ENCODE data around the gene MDP1. TPM values are rescaled to one million over a fixed set of nuclear protein-coding genes. Genes with fewer than 3 reads are reported as not detected.

Gene MDP1
- polyA plus RNA-seq, 1 of the 3 experiments (the other 2 are of a cell fraction), result 36.7 TPM

GRCh38 chr14:24179294-24179960 is 36.4 kb downstream of the MDP1 start:
- Histone ChIP-seq H3K4me1 (ENCODE audit: control insufficient read depth in 1 of 2, insufficient read depth in 2 of 2, low read depth in 1 of 2, low read length in 1 of 2) (peaks cover 0 to 12% of the 10 kb centered on the region in 2 experiments; a peak in 2 of 4 replicates), H3K36me3 (replicated peaks in 1 of 2; ENCODE audit: control insufficient read depth in 1 of 2, insufficient read depth in 2 of 2, low read length in 1 of 2) (peaks cover 8 to 75% of the 10 kb centered on the region in 2 experiments), H3K79me2 (ENCODE audit: insufficient read depth) (no peaks in the 10 kb centered on the region), H3F3A (replicated peaks; ENCODE audit: insufficient read depth) (peaks cover 11% of the 10 kb centered on the region), H3K9ac (no peak overlapping the region), H3K27ac (ENCODE audit: low read depth in 2 of 2, low read length in 1 of 2) (peak overlapping the region in 1 of 2 experiments; percentile 8; a peak in 1 of 4 replicates), H2AFZ (ENCODE audit: low read depth) (no peak overlapping the region), H3K27me3 (ENCODE audit: insufficient read depth) (no peaks in the 10 kb centered on the region), H3K4me3 (ENCODE audit: low read depth in 2 of 2, low read length in 1 of 2) (no peak overlapping the region), H3K9me3 (no peaks in the 10 kb centered on the region), H4K20me1 (ENCODE audit: insufficient read depth) (no peaks in the 10 kb centered on the region), H3K4me2 (no peak overlapping the region), H3K9me2 (no peaks in the 10 kb centered on the region)
- ChIA-PET CTCF (interaction anchor here (1.7 to 2.4 kb wide), 3 partner anchors 18 to 71 kb away, joined by 5 to 11 read pairs (median 11); partner anchors contain the start of gene IRF9), POLR2A (interaction anchor here (1.1 to 3.3 kb wide), 4 partner anchors 9 to 19 kb away, joined by 5 to 14 read pairs (median 8); partner anchors contain the start of genes IPO4, IRF9 and TM9SF1)
- 94% methylated on average over 6 of the region's 14 CpGs for WGBS (ENCODE audit: low lambda C conversion rate)
- no peak for DNase-seq
- TF ChIP-seq CTCF (IDR thresholded peaks at IDR 0.05), result no peak
- no peak for TF ChIP-seq FOSL2 (IDR thresholded peaks at IDR 0.05; ENCODE audit: borderline replicate concordance, low read depth)
- TF ChIP-seq GABPA (IDR thresholded peaks at IDR 0.05; ENCODE audit: low read depth), result no peak
- no peak for TF ChIP-seq NRF1 (IDR thresholded peaks at IDR 0.05; ENCODE audit: low read depth, low read length)
- no peak for TF ChIP-seq EP300 (IDR thresholded peaks at IDR 0.05; ENCODE audit: borderline replicate concordance in 1 of 2, low read depth in 1 of 2, low read length in 1 of 2)
- TF ChIP-seq SMC3 (IDR thresholded peaks at IDR 0.05; ENCODE audit: low read depth, low read length), result no peak
- TF ChIP-seq SIN3A (IDR thresholded peaks at IDR 0.05; ENCODE audit: borderline replicate concordance, low read depth, low read length), result no peak
- no peak for TF ChIP-seq GATA2 (CRISPR knock-in tag; IDR thresholded peaks at IDR 0.05)
- no peak for TF ChIP-seq MXI1 (IDR thresholded peaks at IDR 0.05; ENCODE audit: low read depth, low read length)
- TF ChIP-seq FOXJ3 (CRISPR knock-in tag; IDR thresholded peaks at IDR 0.05), result no peak

- DNase-seq, result no peak
- Histone ChIP-seq H3K9me2 (no peaks in the 10 kb centered on the region), H3K4me2 (no peak overlapping the region), H3K36me3 (replicated peaks in 1 of 2; ENCODE audit: control insufficient read depth in 1 of 2, insufficient read depth in 2 of 2, low read length in 1 of 2) (peaks cover 4 to 66% of the 10 kb centered on the region in 2 experiments), H3K9me3 (no peaks in the 10 kb centered on the region), H3K27ac (ENCODE audit: low read depth in 2 of 2, low read length in 1 of 2) (no peak overlapping the region), H3K4me1 (ENCODE audit: control insufficient read depth in 1 of 2, insufficient read depth in 2 of 2, low read depth in 1 of 2, low read length in 1 of 2) (peaks cover 0 to 12% of the 10 kb centered on the region in 2 experiments; a peak in 2 of 4 replicates), H3K27me3 (ENCODE audit: insufficient read depth) (no peaks in the 10 kb centered on the region), H2AFZ (ENCODE audit: low read depth) (no peak overlapping the region), H4K20me1 (ENCODE audit: insufficient read depth) (no peaks in the 10 kb centered on the region), H3K4me3 (ENCODE audit: low read depth in 2 of 2, low read length in 1 of 2) (no peak overlapping the region), H3F3A (replicated peaks; ENCODE audit: insufficient read depth) (peaks cover 11% of the 10 kb centered on the region), H3K79me2 (ENCODE audit: insufficient read depth) (no peaks in the 10 kb centered on the region), H3K9ac (no peak overlapping the region)
- 0 out of 2 replicates have a peak, but pooled peaks have one; percentile 6 for TF ChIP-seq POLR2AphosphoS5 (IDR thresholded peaks at IDR 0.05; ENCODE audit: low read depth, low read length)
- TF ChIP-seq EP300 (IDR thresholded peaks at IDR 0.05; ENCODE audit: borderline replicate concordance in 1 of 2, low read depth in 1 of 2, low read length in 1 of 2), result no peak
- TF ChIP-seq JUND (IDR thresholded peaks at IDR 0.05), result no peak
- no peak for TF ChIP-seq NRF1 (IDR thresholded peaks at IDR 0.05; ENCODE audit: low read depth, low read length)
- TF ChIP-seq USF2 (IDR thresholded peaks at IDR 0.05; ENCODE audit: borderline replicate concordance, low read depth, low read length), result no peak
- CTCF ChIA-PET, result interaction anchor here (1.7 to 2.0 kb wide), 2 partner anchors 17 to 70 kb away, joined by 5 to 11 read pairs; partner anchors contain the start of gene IRF9
- POLR2A ChIA-PET, result interaction anchor here (1.1 to 3.3 kb wide), 3 partner anchors 10 to 18 kb away, joined by 7 to 14 read pairs (median 10); partner anchors contain the start of genes IPO4, IRF9 and TM9SF1
- 92% methylated on average over 10 of the region's 12 CpGs for WGBS (ENCODE audit: low lambda C conversion rate)
These were observed 37.3 kb downstream of the MDP1 start for GRCh38 chr14:24178399-24179178.

All from SK-N-SH (cell line).